Panc1 (cell line): ENCODE results near the gene HELB.

ENCODE experiments used
- CTCF ChIP-seq: fragments of 450-650 bp; IDR thresholded peaks from 2 replicates; pipeline ENCODE4 v1.5.1; 2017; ENCODE audit warnings: mild to moderate bottlenecking
- POLR2AphosphoS5 ChIP-seq: IDR thresholded peaks from 2 replicates; pipeline ENCODE4 v1.6.1; 2012; ENCODE audit warnings: mild to moderate bottlenecking, low read depth, low read length, moderate library complexity
- REST ChIP-seq, 2 experiments: IDR thresholded peaks; 2 replicates each; pipeline ENCODE4 v1.6.1; 2011 to 2012; ENCODE audit warnings: low read depth in 2 of 2, control low read depth in 1 of 2, low read length in 1 of 2, mild to moderate bottlenecking in 1 of 2, moderate library complexity in 1 of 2; ENCODE audit not compliant: insufficient read depth in 1 of 2
- SIN3A ChIP-seq: IDR thresholded peaks from 2 replicates; pipeline ENCODE4 v1.6.1; 2012; ENCODE audit warnings: low read depth, mild to moderate bottlenecking, low read length, moderate library complexity, borderline replicate concordance; ENCODE audit not compliant: insufficient read depth
- TCF7L2 ChIP-seq: IDR thresholded peaks from 2 replicates; pipeline ENCODE4 v1.6.1; 2011; ENCODE audit warnings: mild to moderate bottlenecking, low read depth, low read length, inconsistent platforms

- TF ChIP-seq CTCF (no peak), REST (IDR thresholded peaks at IDR 0.05; ENCODE audit: insufficient read depth in 1 of 2, low read depth in 2 of 2, low read length in 1 of 2) (no peak), SIN3A (no peak), TCF7L2 (no peak), POLR2AphosphoS5 (no peak)
Measured at GRCh38 chr12:66361703-66362102, 59.4 kb downstream of the HELB start.
